Measurements from ENCODE around the gene PHRF1. TPM values are rescaled to one million over a fixed set of nuclear protein-coding genes. Genes with fewer than 3 reads are reported as not detected.
A peak's percentile ranks its signal among the peaks of the same experiment; 100 is the strongest.

Gene PHRF1
- polyA plus RNA-seq, 1 donor: 40.5 TPM

DNA sequence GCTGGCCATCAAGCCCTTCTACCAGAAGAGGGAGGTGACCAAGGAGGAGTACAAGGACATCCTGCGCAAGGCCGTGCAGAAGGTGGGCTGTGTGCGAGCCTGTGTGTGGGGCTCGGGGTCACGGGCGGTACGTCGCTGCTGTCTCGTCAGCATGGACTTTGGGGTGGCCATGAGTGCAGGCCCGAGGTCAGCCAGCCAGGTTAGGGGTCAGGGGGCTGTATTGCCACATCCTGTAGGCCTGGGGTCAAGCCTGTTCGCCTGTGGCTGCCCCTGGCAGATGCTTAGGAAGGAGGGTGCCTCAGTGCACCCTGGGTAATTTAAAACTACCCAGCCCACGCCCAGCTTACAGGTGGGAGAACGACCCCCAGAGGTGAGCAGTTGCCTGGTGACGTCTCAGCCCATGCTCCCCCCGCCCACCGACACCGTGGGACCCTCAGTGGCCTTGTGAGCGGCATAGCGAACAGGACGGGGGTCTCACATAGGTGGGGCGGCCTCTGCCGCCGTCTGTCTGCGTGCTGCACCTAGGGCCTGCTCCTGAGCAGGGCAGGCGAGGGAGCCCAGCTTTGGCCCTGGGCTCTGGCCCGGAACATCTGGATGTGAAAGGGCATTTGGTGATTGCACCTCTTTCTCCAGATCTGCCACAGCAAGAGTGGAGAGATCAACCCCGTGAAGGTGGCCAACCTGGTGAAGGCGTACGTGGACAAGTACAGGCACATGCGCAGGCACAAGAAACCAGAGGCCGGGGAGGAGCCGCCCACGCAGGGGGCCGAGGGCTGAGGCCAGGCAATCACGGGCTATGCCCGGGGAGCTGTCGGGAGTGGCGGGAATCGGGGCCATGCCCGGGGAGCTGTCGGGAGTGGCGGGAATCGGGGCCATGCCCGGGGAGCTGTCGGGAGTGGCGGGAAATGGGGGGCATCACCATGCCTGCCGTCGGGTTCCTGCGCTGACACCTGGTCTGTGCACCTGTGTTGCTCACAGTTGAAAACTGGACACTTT lies 35.0 kb downstream of the PHRF1 start:
- no CpG with 5 or more reads among the region's 49 CpGs for WGBS (ENCODE audit: insufficient coverage, low lambda C conversion rate)
- H3K27ac ChIP-seq (ENCODE audit: low read length): no peak overlapping the region
- peaks cover 19% of the 10 kb centered on the region for H3K9me3 ChIP-seq (ENCODE audit: control insufficient read depth, low read depth, low read length)
- H3K4me1 ChIP-seq (ENCODE audit: control insufficient read depth, insufficient read depth, low read length): peaks cover 22% of the 10 kb centered on the region
- no peak overlapping the region for H3K4me3 ChIP-seq (ENCODE audit: low read length)
- DNase-seq: no peak
- H3K27me3 ChIP-seq (ENCODE audit: control insufficient read depth, insufficient read depth, low read length): no peaks in the 10 kb centered on the region
- peaks cover 77% of the 10 kb centered on the region for H3K36me3 ChIP-seq (ENCODE audit: control insufficient read depth, insufficient read depth, low read length)

GRCh38 chr11:612201-612960 lies 36.1 kb downstream of the PHRF1 start:
- peaks cover 19% of the 10 kb centered on the region for H3K9me3 ChIP-seq (ENCODE audit: control insufficient read depth, low read depth, low read length)
- no peak overlapping the region for H3K27ac ChIP-seq (ENCODE audit: low read length)
- peak in 1 of 2 donors; percentile 45 for DNase-seq
- peaks cover 22% of the 10 kb centered on the region for H3K4me1 ChIP-seq (ENCODE audit: control insufficient read depth, insufficient read depth, low read length)
- WGBS (ENCODE audit: insufficient coverage, low lambda C conversion rate): no CpG with 5 or more reads among the region's 27 CpGs
- H3K27me3 ChIP-seq (ENCODE audit: control insufficient read depth, insufficient read depth, low read length): no peaks in the 10 kb centered on the region
- H3K4me3 ChIP-seq (ENCODE audit: low read length): no peak overlapping the region
- H3K36me3 ChIP-seq (ENCODE audit: control insufficient read depth, insufficient read depth, low read length): peaks cover 66% of the 10 kb centered on the region

DNA sequence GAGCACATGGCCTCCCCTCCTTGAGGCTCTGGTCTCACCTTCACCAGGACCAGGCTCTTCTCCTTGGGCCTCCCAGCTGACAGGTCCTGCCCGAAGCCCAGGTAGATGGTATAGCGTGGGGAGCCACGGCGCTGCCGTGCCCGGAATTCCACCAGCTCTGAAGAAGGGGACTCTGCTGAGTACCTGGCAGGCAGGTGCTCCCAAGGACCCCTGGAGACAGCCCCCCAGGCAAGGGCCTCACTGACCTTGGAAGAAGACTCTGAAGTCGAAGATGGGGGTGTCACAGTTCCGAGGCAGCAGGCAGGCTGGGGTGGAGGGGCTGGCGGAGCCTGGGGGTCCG lies 36.7 kb downstream of the PHRF1 start:
- Histone ChIP-seq H3K4me1 (ENCODE audit: control insufficient read depth, insufficient read depth, low read length) (peaks cover 22% of the 10 kb centered on the region), H3K27me3 (ENCODE audit: control insufficient read depth, insufficient read depth, low read length) (no peaks in the 10 kb centered on the region), H3K9me3 (ENCODE audit: control insufficient read depth, low read depth, low read length) (peaks cover 18% of the 10 kb centered on the region), H3K36me3 (ENCODE audit: control insufficient read depth, insufficient read depth, low read length) (peaks cover 62% of the 10 kb centered on the region), H3K4me3 (ENCODE audit: low read length) (no peak overlapping the region), H3K27ac (ENCODE audit: low read length) (no peak overlapping the region)
- DNase-seq: no peak
- no CpG with 5 or more reads among the region's 10 CpGs for WGBS (ENCODE audit: insufficient coverage, low lambda C conversion rate)

GRCh38 chr11:613369-613968 lies 37.2 kb downstream of the PHRF1 start:
- Histone ChIP-seq H3K9me3 (ENCODE audit: control insufficient read depth, low read depth, low read length) (peaks cover 13% of the 10 kb centered on the region), H3K4me1 (ENCODE audit: control insufficient read depth, insufficient read depth, low read length) (peaks cover 22% of the 10 kb centered on the region), H3K27ac (ENCODE audit: low read length) (peak overlapping the region; percentile 48), H3K4me3 (ENCODE audit: low read length) (peak overlapping the region; percentile 6), H3K36me3 (ENCODE audit: control insufficient read depth, insufficient read depth, low read length) (peaks cover 62% of the 10 kb centered on the region), H3K27me3 (ENCODE audit: control insufficient read depth, insufficient read depth, low read length) (no peaks in the 10 kb centered on the region)
- peak in 1 of 2 donors; percentile 64 for DNase-seq
- no CpG with 5 or more reads among the region's 36 CpGs for WGBS (ENCODE audit: insufficient coverage, low lambda C conversion rate)

DNA sequence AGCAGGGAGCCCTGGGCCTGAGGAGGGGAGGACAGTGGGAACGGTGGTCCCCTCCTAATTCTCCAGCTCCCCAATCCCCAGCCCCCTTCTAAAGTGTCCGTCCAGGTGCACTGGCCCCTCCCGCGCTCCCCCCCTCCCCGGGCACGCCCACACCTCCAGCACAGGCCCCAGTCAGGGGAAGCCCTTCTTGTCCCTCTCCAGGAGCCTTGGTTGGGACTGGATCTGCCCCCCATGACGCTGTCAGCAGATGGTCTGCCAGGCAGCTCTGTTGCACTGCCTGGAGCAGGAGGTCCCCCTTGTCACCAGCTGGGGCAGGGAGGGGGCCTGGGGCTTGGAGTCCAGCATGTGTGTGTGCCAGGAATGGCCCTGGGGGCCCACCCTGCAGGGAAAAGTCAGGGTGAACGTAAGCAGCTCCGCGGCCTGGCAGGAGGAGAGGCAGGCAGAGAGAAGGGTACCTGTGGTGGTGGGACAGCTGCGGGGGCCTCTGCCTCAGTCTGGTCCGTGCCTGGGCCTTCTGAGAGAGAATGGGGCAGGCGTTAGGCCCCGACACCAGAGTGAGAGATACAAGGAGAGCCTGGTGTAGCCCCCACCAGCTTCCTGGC lies 37.9 kb downstream of the PHRF1 start:
- WGBS (ENCODE audit: insufficient coverage, low lambda C conversion rate): no CpG with 5 or more reads among the region's 14 CpGs
- H3K4me3 ChIP-seq (ENCODE audit: low read length): peak overlapping the region; percentile 6
- H3K4me1 ChIP-seq (ENCODE audit: control insufficient read depth, insufficient read depth, low read length): peaks cover 22% of the 10 kb centered on the region
- no peaks in the 10 kb centered on the region for H3K27me3 ChIP-seq (ENCODE audit: control insufficient read depth, insufficient read depth, low read length)
- H3K27ac ChIP-seq (ENCODE audit: low read length): peak overlapping the region; percentile 48
- peaks cover 62% of the 10 kb centered on the region for H3K36me3 ChIP-seq (ENCODE audit: control insufficient read depth, insufficient read depth, low read length)
- DNase-seq: no peak
- peaks cover 11% of the 10 kb centered on the region for H3K9me3 ChIP-seq (ENCODE audit: control insufficient read depth, low read depth, low read length)

- WGBS (ENCODE audit: insufficient coverage, low lambda C conversion rate): no CpG with 5 or more reads among the region's 68 CpGs
- Histone ChIP-seq H3K4me1 (ENCODE audit: control insufficient read depth, insufficient read depth, low read length) (peaks cover 22% of the 10 kb centered on the region), H3K4me3 (ENCODE audit: low read length) (peak overlapping the region; percentile 60), H3K27ac (ENCODE audit: low read length) (peak overlapping the region; percentile 86), H3K36me3 (ENCODE audit: control insufficient read depth, insufficient read depth, low read length) (peaks cover 61% of the 10 kb centered on the region), H3K9me3 (ENCODE audit: control insufficient read depth, low read depth, low read length) (peaks cover 8% of the 10 kb centered on the region), H3K27me3 (ENCODE audit: control insufficient read depth, insufficient read depth, low read length) (no peaks in the 10 kb centered on the region)
- DNase-seq: no peak
Observed at GRCh38 chr11:614623-615503, 38.6 kb downstream of the PHRF1 start.

- DNase-seq: peak; percentile 89 to 96
- Histone ChIP-seq H3K36me3 (ENCODE audit: control insufficient read depth, insufficient read depth, low read length) (peaks cover 58% of the 10 kb centered on the region), H3K27me3 (ENCODE audit: control insufficient read depth, insufficient read depth, low read length) (no peaks in the 10 kb centered on the region), H3K27ac (ENCODE audit: low read length) (peak within 1 kb of the TSS; percentile 86), H3K4me3 (ENCODE audit: low read length) (peak within 1 kb of the TSS; percentile 60), H3K9me3 (ENCODE audit: control insufficient read depth, low read depth, low read length) (peaks cover 8% of the 10 kb centered on the region), H3K4me1 (ENCODE audit: control insufficient read depth, insufficient read depth, low read length) (peaks cover 22% of the 10 kb centered on the region)
- WGBS (ENCODE audit: insufficient coverage, low lambda C conversion rate): no CpG with 5 or more reads among the region's 66 CpGs
Observed at GRCh38 chr11:615504-616319, 39.4 kb downstream of the PHRF1 start, which contains the start of gene IRF7. TSS of gene IRF7 (minus strand) at chr11:615950. CDS start at chr11:615364, 586 bp downstream.

- H3K4me3 ChIP-seq (ENCODE audit: low read length): no peak overlapping the region
- peaks cover 6% of the 10 kb centered on the region for H3K9me3 ChIP-seq (ENCODE audit: control insufficient read depth, low read depth, low read length)
- no peak for DNase-seq
- peak overlapping the region; percentile 86 for H3K27ac ChIP-seq (ENCODE audit: low read length)
- 20% methylated on average over 1 of the region's 39 CpGs for WGBS (ENCODE audit: insufficient coverage, low lambda C conversion rate)
- H3K27me3 ChIP-seq (ENCODE audit: control insufficient read depth, insufficient read depth, low read length): no peaks in the 10 kb centered on the region
- H3K36me3 ChIP-seq (ENCODE audit: control insufficient read depth, insufficient read depth, low read length): peaks cover 55% of the 10 kb centered on the region
- peaks cover 29% of the 10 kb centered on the region for H3K4me1 ChIP-seq (ENCODE audit: control insufficient read depth, insufficient read depth, low read length)
Observed at GRCh38 chr11:616320-617198, 40.3 kb downstream of the PHRF1 start.

Data from large intestine (tissue), 3 donors.